HepG2 (cell line): ENCODE data around the gene BCORL1. TPM values are rescaled to one million over a fixed set of nuclear protein-coding genes. Genes with fewer than 3 reads are reported as not detected.

Experiments used
- ATAC-seq: fragments of 200-7000 bp; cut with Tn5 transposase; 3 replicates; pipeline ENCODE4 v1.9.1; 2020; ENCODE audit warnings: mild to moderate bottlenecking, moderate library complexity
- BruUV-seq: library from RNA; stranded (reverse); fragments of 400-500 nt; replicated peaks from 2 replicates; lab custom pipeline; 2021; lab: Mats Ljungman, UMichigan
- CTCF ChIA-PET: fragments of 300-600 bp; formaldehyde crosslinking; extraction: SDS; loops from one replicate; lab custom pipeline; 2021; ENCODE audit warnings: low total read pairs, inconsistent platforms, low intra/inter-chr PET ratio; lab: Yijun Ruan, JAX
- POLR2A ChIA-PET: fragments of 350-600 bp; sonication (Branson Sonifier 250); formaldehyde crosslinking; loops from one replicate; lab custom pipeline; 2020; ENCODE audit warnings: antibody characterized with exemption, inconsistent platforms; lab: Yijun Ruan, JAX
- DNase-seq: peaks from one replicate; pipeline ENCODE4 v3.0.0-alpha.2; 2015; ENCODE audit warnings: low spot score
- FAIRE-seq: peaks from 3 replicates; lab custom pipeline; 2011; peaks lifted over from hg19 to GRCh38; lab: Jason Lieb, UNC
- H2AFZ ChIP-seq: one replicate; pipeline ENCODE4 v1.6.1; 2011; ENCODE audit warnings: low read length, inconsistent platforms
- H3K27ac ChIP-seq: fragments of 300-600 bp; 3 replicates; pipeline ENCODE4 v1.8.0; 2011; ENCODE audit warnings: mixed run types, mild to moderate bottlenecking, mixed read lengths, low read length, inconsistent platforms; ENCODE audit not compliant: insufficient read depth; ENCODE audit errors: extremely low read length
- H3K27me3 ChIP-seq, 2 experiments: fragments of 200-600 bp in 1 of 2; 2 replicates in 1 of 2; 3 replicates in 1 of 2; pipeline versions ENCODE4 v1.6.0 to v1.8.0; 2011; ENCODE audit warnings: low read length in 2 of 2, mild to moderate bottlenecking in 2 of 2, moderate library complexity in 2 of 2, inconsistent platforms in 1 of 2; ENCODE audit not compliant: insufficient read depth in 2 of 2, control insufficient read depth in 1 of 2
- H3K36me3 ChIP-seq, 2 experiments: fragments of 200-600 bp in 1 of 2; replicated peaks in 1 of 2; 2 replicates in 1 of 2; 3 replicates in 1 of 2; pipeline versions ENCODE4 v1.5.1 to v1.8.0; 2011; ENCODE audit warnings: low read length in 2 of 2, inconsistent platforms in 1 of 2; ENCODE audit not compliant: insufficient read depth in 2 of 2, control insufficient read depth in 1 of 2
- H3K4me1 ChIP-seq: 2 replicates; pipeline ENCODE4 v1.5.1; 2012; ENCODE audit warnings: low read length, inconsistent platforms; ENCODE audit not compliant: insufficient read depth
- H3K4me2 ChIP-seq: 2 replicates; pipeline ENCODE4 v1.6.0; 2011; ENCODE audit warnings: low read depth, low read length, inconsistent platforms
- H3K4me3 ChIP-seq, 3 experiments: fragments of 200-600 bp in 1 of 3; sonication (generic), shearing (Covaris generic) in 1 of 3; replicated peaks in 1 of 3; 2 replicates each; pipeline ENCODE4 v1.5.1; 2011 to 2016; ENCODE audit warnings: low read length in 3 of 3, inconsistent platforms in 2 of 3, low read depth in 2 of 3, mild to moderate bottlenecking in 2 of 3, control low read depth in 1 of 3, mixed read lengths in 1 of 3; ENCODE audit not compliant: insufficient read depth in 1 of 3
- H3K79me2 ChIP-seq: one replicate; pipeline ENCODE4 v1.6.1; 2011; ENCODE audit warnings: low read length, inconsistent platforms; ENCODE audit not compliant: insufficient read depth
- H3K9ac ChIP-seq: 2 replicates; pipeline ENCODE4 v1.6.0; 2011; ENCODE audit warnings: mild to moderate bottlenecking, low read depth, low read length, inconsistent platforms; ENCODE audit not compliant: insufficient read depth
- H3K9me3 ChIP-seq: 2 replicates; pipeline ENCODE4 v1.5.1; 2012; ENCODE audit warnings: mild to moderate bottlenecking, low read length
- H4K20me1 ChIP-seq: 2 replicates; pipeline ENCODE4 v1.6.0; 2011; ENCODE audit warnings: inconsistent platforms, mild to moderate bottlenecking, low read length, moderate library complexity; ENCODE audit not compliant: insufficient read depth
- AKAP8 ChIP-seq: sonication (generic); formaldehyde crosslinking; IDR thresholded peaks from 2 replicates; pipeline ENCODE4 v1.5.1; 2020; ENCODE audit warnings: mild to moderate bottlenecking, missing genetic modification reagents
- BORCS8-MEF2B ChIP-seq: sonication (generic); formaldehyde crosslinking; IDR thresholded peaks from 2 replicates; pipeline ENCODE4 v1.8.0; 2022; ENCODE audit warnings: mild to moderate bottlenecking, missing genetic modification reagents
- CEBPB ChIP-seq: IDR thresholded peaks from 2 replicates; pipeline ENCODE4 v1.6.1; 2011; ENCODE audit warnings: low read depth, low read length, improper control_type of control experiment, borderline replicate concordance
- KDM5A ChIP-seq: fragments of 200-600 bp; sonication (generic); IDR thresholded peaks from 2 replicates; pipeline ENCODE4 v1.7.0; 2018; ENCODE audit warnings: antibody characterized with exemption, mild to moderate bottlenecking, low read length, borderline replicate concordance
- MATR3 ChIP-seq: sonication (generic); formaldehyde crosslinking; IDR thresholded peaks from 2 replicates; pipeline ENCODE4 v1.4.0; 2020; ENCODE audit warnings: missing genetic modification reagents
- MBD4 ChIP-seq: IDR thresholded peaks from 2 replicates; pipeline ENCODE4 v1.6.1; 2012; ENCODE audit warnings: low read length, inconsistent platforms, borderline replicate concordance
- NR2F1 ChIP-seq, 2 experiments: fragments of 450-650 bp in 1 of 2; formaldehyde crosslinking in 1 of 2; IDR thresholded peaks; 2 replicates each; pipeline versions ENCODE4 v1.5.0 to v1.6.1; 2016 to 2020; ENCODE audit warnings: mild to moderate bottlenecking in 1 of 2, missing compliant biosample characterization in 1 of 2, missing genetic modification reagents in 1 of 2, moderate library complexity in 1 of 2
- PHF8 ChIP-seq: sonication (generic); formaldehyde crosslinking; IDR thresholded peaks from 2 replicates; pipeline ENCODE4 v1.5.0; 2020; ENCODE audit warnings: missing genetic modification reagents
- SAFB2 ChIP-seq: sonication (generic); formaldehyde crosslinking; IDR thresholded peaks from 2 replicates; pipeline ENCODE4 v1.5.1; 2020; ENCODE audit warnings: missing genetic modification reagents, low read depth, mild to moderate bottlenecking, borderline replicate concordance
- SNAPC2 ChIP-seq: sonication (generic); formaldehyde crosslinking; IDR thresholded peaks from 2 replicates; pipeline ENCODE4 v1.8.1; 2022; ENCODE audit warnings: mild to moderate bottlenecking, missing genetic modification reagents
- SUZ12 ChIP-seq: fragments of 150-350 bp; IDR thresholded peaks from 2 replicates; pipeline ENCODE4 v1.6.1; 2014; ENCODE audit warnings: low read depth, low read length
- ZBTB49 ChIP-seq: sonication (generic); formaldehyde crosslinking; IDR thresholded peaks from 2 replicates; pipeline ENCODE4 v1.4.0; 2020; ENCODE audit warnings: missing genetic modification reagents, borderline replicate concordance
- ZIK1 ChIP-seq: sonication (generic); formaldehyde crosslinking; IDR thresholded peaks from 2 replicates; pipeline ENCODE4 v1.5.0; 2020; ENCODE audit warnings: mild to moderate bottlenecking, low read depth, missing genetic modification reagents, borderline replicate concordance
- ZNF589 ChIP-seq: sonication (generic); formaldehyde crosslinking; conservative IDR thresholded peaks from 2 replicates; pipeline ENCODE4 v1.8.0; 2022; ENCODE audit warnings: mild to moderate bottlenecking, moderate library complexity, missing genetic modification reagents
- WGBS: methylation state at CpG from one replicate; pipeline ENCODE4 v1.1.6; 2017; ENCODE audit warnings: low lambda C conversion rate; 5-methylcytosine and 5-hydroxymethylcytosine counted together
- in situ Hi-C: cut with HindIII; loops from 2 replicates; pipeline ENCODE4 v1.10.0; 2017; ENCODE audit warnings: low pct_unique_long_range_greater_than_20kb; ENCODE audit not compliant: extremely low pct_ligation_motif_present
- intact Hi-C: fragments of 100-400 bp; cut with micrococcal nuclease; formaldehyde crosslinking; loops from one replicate; pipeline ENCODE4 v1.10.0; 2022; ENCODE audit not compliant: unreplicated experiment
- polyA plus RNA-seq, 8 experiments: library from polyadenylated mRNA; depleted of rRNA in 3 of 8; stranded (reverse) in 7 of 8; unstranded in 1 of 8; fragments of >200 nt; fragmentation: Illumina TruSeq in 4 of 8; extraction: Trizol in 4 of 8; gene quantifications; 2 replicates each; pipeline versions ENCODE4 v1.2.1 to v1.2.3, GENCODE V29; 2011 to 2016; ENCODE audit warnings: low read depth in 4 of 8, missing spikeins in 1 of 8, mixed read lengths in 1 of 8; ENCODE audit not compliant: insufficient read depth in 1 of 8
- total RNA-seq, 5 experiments: library from RNA; depleted of rRNA; stranded (reverse); fragments of >200 nt; fragmentation: Illumina TruSeq; extraction: Trizol; gene quantifications; 2 replicates each; pipeline ENCODE4 v1.2.3, GENCODE V29; 2016; ENCODE audit warnings: low read depth in 1 of 5
- TF ChIP-seq, protein P1 (sequence below): sonication (generic); formaldehyde crosslinking; IDR thresholded peaks from 2 replicates; pipeline ENCODE4 v1.4.0; 2020; ENCODE audit warnings: missing genetic modification reagents
- TF ChIP-seq, protein P2 (sequence below), 2 experiments: IDR thresholded peaks; 2 replicates each; pipeline ENCODE4 v1.6.1; 2011 to 2012; ENCODE audit warnings: low read length in 2 of 2, borderline replicate concordance in 1 of 2, low read depth in 1 of 2, mild to moderate bottlenecking in 1 of 2, moderate library complexity in 1 of 2

BCORL1 gene
- total and polyA plus RNA-seq, 2 of the 13 experiments (the other 11 are each of a cell fraction or from before 2014, with no cell fraction given): 0.67 to 1.4 TPM

DNA sequence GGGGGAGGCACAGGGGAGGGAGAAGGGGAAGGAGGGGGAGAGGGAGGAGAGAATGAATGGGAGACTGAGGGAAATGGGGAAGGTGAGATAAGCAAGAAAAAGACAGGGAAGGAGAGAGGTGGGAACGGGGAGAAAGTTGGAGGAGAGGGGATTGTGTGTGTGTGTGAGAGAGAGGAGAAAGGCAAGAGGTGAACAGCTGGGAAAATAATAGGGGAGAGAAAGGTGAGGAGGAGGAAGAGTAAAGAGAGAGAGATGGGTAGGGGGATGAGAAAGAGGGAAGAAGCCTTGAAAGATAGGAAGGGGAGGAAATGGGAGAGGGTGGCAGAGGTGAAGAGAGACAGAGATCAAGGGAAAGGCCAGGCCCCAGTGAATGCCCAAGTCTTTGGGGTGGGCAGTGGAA, 20.1 kb downstream of the BCORL1 start:
- Histone ChIP-seq H3K9me3 (no peaks in the 10 kb centered on the region), H3K36me3 (peaks cover 0 to 2% of the 10 kb centered on the region in 2 experiments; a peak in 1 of 5 replicates), H4K20me1 (no peaks in the 10 kb centered on the region), H3K9ac (no peak overlapping the region), H3K79me2 (no peaks in the 10 kb centered on the region), H3K4me2 (no peak overlapping the region), H2AFZ (no peak overlapping the region), H3K4me1 (peaks cover 25% of the 10 kb centered on the region), H3K4me3 (no peak overlapping the region), H3K27me3 (no peaks in the 10 kb centered on the region), H3K27ac (no peak overlapping the region)
- FAIRE-seq: no peak
- ChIA-PET POLR2A (no interaction called here), CTCF (no interaction called here)
- no peak for ATAC-seq
- in situ Hi-C loops: no loop called here
- DNase-seq: no peak
- 100% methylated on average over 1 of the region's 1 CpG for WGBS
- BruUV-seq: no TSS peak
- intact Hi-C loops: no loop called here
- TF ChIP-seq SUZ12 (no peak), SAFB2 (CRISPR knock-in tag) (no peak), MBD4 (no peak), SNAPC2 (no peak), MATR3 (CRISPR knock-in tag) (no peak), KDM5A (no peak), ZNF589 (no peak), NR2F1 (CRISPR knock-in tag; IDR thresholded peaks at IDR 0.05) (no peak), ZIK1 (CRISPR knock-in tag) (no peak), AKAP8 (CRISPR knock-in tag) (no peak), BORCS8-MEF2B (CRISPR knock-in tag) (no peak), CEBPB (no peak), PHF8 (no peak), ZBTB49 (CRISPR knock-in tag) (no peak)
- TF ChIP-seq, protein P1, sequence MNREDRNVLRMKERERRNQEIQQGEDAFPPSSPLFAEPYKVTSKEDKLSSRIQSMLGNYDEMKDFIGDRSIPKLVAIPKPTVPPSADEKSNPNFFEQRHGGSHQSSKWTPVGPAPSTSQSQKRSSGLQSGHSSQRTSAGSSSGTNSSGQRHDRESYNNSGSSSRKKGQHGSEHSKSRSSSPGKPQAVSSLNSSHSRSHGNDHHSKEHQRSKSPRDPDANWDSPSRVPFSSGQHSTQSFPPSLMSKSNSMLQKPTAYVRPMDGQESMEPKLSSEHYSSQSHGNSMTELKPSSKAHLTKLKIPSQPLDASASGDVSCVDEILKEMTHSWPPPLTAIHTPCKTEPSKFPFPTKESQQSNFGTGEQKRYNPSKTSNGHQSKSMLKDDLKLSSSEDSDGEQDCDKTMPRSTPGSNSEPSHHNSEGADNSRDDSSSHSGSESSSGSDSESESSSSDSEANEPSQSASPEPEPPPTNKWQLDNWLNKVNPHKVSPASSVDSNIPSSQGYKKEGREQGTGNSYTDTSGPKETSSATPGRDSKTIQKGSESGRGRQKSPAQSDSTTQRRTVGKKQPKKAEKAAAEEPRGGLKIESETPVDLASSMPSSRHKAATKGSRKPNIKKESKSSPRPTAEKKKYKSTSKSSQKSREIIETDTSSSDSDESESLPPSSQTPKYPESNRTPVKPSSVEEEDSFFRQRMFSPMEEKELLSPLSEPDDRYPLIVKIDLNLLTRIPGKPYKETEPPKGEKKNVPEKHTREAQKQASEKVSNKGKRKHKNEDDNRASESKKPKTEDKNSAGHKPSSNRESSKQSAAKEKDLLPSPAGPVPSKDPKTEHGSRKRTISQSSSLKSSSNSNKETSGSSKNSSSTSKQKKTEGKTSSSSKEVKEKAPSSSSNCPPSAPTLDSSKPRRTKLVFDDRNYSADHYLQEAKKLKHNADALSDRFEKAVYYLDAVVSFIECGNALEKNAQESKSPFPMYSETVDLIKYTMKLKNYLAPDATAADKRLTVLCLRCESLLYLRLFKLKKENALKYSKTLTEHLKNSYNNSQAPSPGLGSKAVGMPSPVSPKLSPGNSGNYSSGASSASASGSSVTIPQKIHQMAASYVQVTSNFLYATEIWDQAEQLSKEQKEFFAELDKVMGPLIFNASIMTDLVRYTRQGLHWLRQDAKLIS (CRISPR knock-in tag): no peak
- TF ChIP-seq, protein P2, sequence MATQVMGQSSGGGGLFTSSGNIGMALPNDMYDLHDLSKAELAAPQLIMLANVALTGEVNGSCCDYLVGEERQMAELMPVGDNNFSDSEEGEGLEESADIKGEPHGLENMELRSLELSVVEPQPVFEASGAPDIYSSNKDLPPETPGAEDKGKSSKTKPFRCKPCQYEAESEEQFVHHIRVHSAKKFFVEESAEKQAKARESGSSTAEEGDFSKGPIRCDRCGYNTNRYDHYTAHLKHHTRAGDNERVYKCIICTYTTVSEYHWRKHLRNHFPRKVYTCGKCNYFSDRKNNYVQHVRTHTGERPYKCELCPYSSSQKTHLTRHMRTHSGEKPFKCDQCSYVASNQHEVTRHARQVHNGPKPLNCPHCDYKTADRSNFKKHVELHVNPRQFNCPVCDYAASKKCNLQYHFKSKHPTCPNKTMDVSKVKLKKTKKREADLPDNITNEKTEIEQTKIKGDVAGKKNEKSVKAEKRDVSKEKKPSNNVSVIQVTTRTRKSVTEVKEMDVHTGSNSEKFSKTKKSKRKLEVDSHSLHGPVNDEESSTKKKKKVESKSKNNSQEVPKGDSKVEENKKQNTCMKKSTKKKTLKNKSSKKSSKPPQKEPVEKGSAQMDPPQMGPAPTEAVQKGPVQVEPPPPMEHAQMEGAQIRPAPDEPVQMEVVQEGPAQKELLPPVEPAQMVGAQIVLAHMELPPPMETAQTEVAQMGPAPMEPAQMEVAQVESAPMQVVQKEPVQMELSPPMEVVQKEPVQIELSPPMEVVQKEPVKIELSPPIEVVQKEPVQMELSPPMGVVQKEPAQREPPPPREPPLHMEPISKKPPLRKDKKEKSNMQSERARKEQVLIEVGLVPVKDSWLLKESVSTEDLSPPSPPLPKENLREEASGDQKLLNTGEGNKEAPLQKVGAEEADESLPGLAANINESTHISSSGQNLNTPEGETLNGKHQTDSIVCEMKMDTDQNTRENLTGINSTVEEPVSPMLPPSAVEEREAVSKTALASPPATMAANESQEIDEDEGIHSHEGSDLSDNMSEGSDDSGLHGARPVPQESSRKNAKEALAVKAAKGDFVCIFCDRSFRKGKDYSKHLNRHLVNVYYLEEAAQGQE (IDR thresholded peaks at IDR 0.05; ENCODE audit: borderline replicate concordance in 1 of 2, low read depth in 1 of 2, low read length in 2 of 2): no peak
